ENCODE results near the gene WNT1.

DNA sequence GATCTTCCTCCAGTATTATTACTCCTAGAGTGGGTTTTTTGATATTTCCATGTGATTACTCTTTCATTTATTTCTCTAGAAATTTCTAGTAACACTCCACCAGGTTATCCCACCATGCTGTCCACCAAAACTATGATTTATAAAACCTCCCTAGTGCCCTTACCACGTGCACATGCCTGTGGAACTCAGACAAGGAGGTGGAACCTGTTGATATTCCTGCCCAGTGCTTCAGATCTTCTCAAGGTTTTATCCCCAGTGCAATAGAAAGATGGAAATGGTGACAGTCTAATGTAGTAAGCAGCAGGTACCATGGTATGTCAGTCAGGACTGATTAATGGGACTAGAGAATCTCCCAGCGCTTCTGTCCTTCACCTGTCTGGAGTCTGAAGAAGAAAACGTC lies 17.3 kb upstream of the WNT1 start:
- TF ChIP-seq, protein P1, sequence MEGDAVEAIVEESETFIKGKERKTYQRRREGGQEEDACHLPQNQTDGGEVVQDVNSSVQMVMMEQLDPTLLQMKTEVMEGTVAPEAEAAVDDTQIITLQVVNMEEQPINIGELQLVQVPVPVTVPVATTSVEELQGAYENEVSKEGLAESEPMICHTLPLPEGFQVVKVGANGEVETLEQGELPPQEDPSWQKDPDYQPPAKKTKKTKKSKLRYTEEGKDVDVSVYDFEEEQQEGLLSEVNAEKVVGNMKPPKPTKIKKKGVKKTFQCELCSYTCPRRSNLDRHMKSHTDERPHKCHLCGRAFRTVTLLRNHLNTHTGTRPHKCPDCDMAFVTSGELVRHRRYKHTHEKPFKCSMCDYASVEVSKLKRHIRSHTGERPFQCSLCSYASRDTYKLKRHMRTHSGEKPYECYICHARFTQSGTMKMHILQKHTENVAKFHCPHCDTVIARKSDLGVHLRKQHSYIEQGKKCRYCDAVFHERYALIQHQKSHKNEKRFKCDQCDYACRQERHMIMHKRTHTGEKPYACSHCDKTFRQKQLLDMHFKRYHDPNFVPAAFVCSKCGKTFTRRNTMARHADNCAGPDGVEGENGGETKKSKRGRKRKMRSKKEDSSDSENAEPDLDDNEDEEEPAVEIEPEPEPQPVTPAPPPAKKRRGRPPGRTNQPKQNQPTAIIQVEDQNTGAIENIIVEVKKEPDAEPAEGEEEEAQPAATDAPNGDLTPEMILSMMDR (IDR thresholded peaks at IDR 0.05) = no peak
- TF ChIP-seq POLR2A (IDR thresholded peaks at IDR 0.05) = no peak
